GM20431 (cell line): ENCODE results near the gene CASZ1.

Experiments used
- in situ Hi-C: fragments of 300-500 bp; cut with MseI, MboI; formaldehyde crosslinking; loops from one replicate; pipeline ENCODE4 v1.15.0; 2020; ENCODE audit warnings: low sequenced_read_pairs; ENCODE audit not compliant: unreplicated experiment

The CASZ1 gene

GRCh38 chr1:10799726-10800125 is 3.3 kb upstream of the CASZ1 start:
- in situ Hi-C loops, result no loop called here

GRCh38 chr1:10795276-10796021 is 997 bp downstream of the CASZ1 start:
- in situ Hi-C loops, result no loop called here

GRCh38 chr1:10794724-10795275 is 1.6 kb downstream of the CASZ1 start:
- in situ Hi-C loops, result no loop called here

- in situ Hi-C loops, result no loop called here
Measured at GRCh38 chr1:10793129-10793651, 3.3 kb downstream of the CASZ1 start.

GRCh38 chr1:10791105-10791951 is 5.1 kb downstream of the CASZ1 start:
- in situ Hi-C loops, result no loop called here

- in situ Hi-C loops, result no loop called here
Measured at GRCh38 chr1:10789803-10790702, 6.4 kb downstream of the CASZ1 start.

GRCh38 chr1:10789047-10789791 is 7.2 kb downstream of the CASZ1 start:
- in situ Hi-C loops, result no loop called here

GRCh38 chr1:10788592-10789006 is 7.8 kb downstream of the CASZ1 start:
- in situ Hi-C loops, result no loop called here

- in situ Hi-C loops, result no loop called here
Measured at GRCh38 chr1:10787286-10787685, 9.2 kb downstream of the CASZ1 start.

- in situ Hi-C loops, result no loop called here
Measured at GRCh38 chr1:10785728-10786638, 10.5 kb downstream of the CASZ1 start.

- in situ Hi-C loops, result no loop called here
Measured at GRCh38 chr1:10784998-10785727, 11.3 kb downstream of the CASZ1 start.

GRCh38 chr1:10782491-10783244 is 13.8 kb downstream of the CASZ1 start:
- in situ Hi-C loops, result no loop called here

- in situ Hi-C loops, result no loop called here
Measured at GRCh38 chr1:10781137-10781536, 15.3 kb downstream of the CASZ1 start.

GRCh38 chr1:10779841-10780240 is 16.6 kb downstream of the CASZ1 start:
- in situ Hi-C loops, result no loop called here

- in situ Hi-C loops, result no loop called here
Measured at GRCh38 chr1:10779201-10779600, 17.2 kb downstream of the CASZ1 start.

- in situ Hi-C loops, result no loop called here
Measured at GRCh38 chr1:10778640-10779039, 17.8 kb downstream of the CASZ1 start.
